Testis (tissue), 3 donors: ENCODE results near the gene BEND7. TPM values are rescaled to one million over a fixed set of nuclear protein-coding genes. Genes with fewer than 3 reads are reported as not detected.

Experiments used
- DNase-seq: peaks from one replicate; pipeline ENCODE4 v3.0.0-alpha.2; 2019
- H3K27ac ChIP-seq, 2 donors: fragments of 200-600 bp; sonication (generic); one replicate each; pipeline ENCODE4 v1.5.1; 2019
- H3K27me3 ChIP-seq: fragments of 200-600 bp; sonication (generic); one replicate; pipeline ENCODE4 v1.5.1; 2019
- H3K36me3 ChIP-seq: fragments of 200-600 bp; sonication (generic); one replicate; pipeline ENCODE4 v1.5.1; 2017; ENCODE audit warnings: low read depth; ENCODE audit errors: missing control alignments
- H3K4me1 ChIP-seq: fragments of 200-600 bp; sonication (generic); one replicate; pipeline ENCODE4 v1.5.1; 2019
- H3K4me3 ChIP-seq, 2 donors: fragments of 200-600 bp; sonication (generic); one replicate each; pipeline ENCODE4 v1.5.1; 2017 to 2019
- H3K9me3 ChIP-seq: fragments of 200-600 bp; sonication (generic); one replicate; pipeline ENCODE4 v1.5.1; 2017
- CTCF ChIP-seq, 3 experiments: fragments of 450-650 bp in 2 of 3; fragments of 200-600 bp in 1 of 3; sonication (generic) in 1 of 3; IDR thresholded peaks; one replicate each; pipeline ENCODE4 v1.5.1; 2016 to 2019; ENCODE audit warnings: antibody characterized with exemption in 3 of 3, mild to moderate bottlenecking in 2 of 3, moderate library complexity in 1 of 3
- POLR2A ChIP-seq: fragments of 450-650 bp; IDR thresholded peaks from one replicate; pipeline ENCODE4 v1.6.1; 2017; ENCODE audit warnings: antibody characterized with exemption, mild to moderate bottlenecking, moderate library complexity
- WGBS, 2 donors: methylation state at CpG; one replicate each; pipeline ENCODE4 v1.1.5; 2018; 5-methylcytosine and 5-hydroxymethylcytosine counted together
- intact Hi-C: fragments of 100-400 bp; cut with DNase I; formaldehyde crosslinking; loops from one replicate; pipeline ENCODE4 v1.15.1; 2023; ENCODE audit warnings: low total_unique reads
- polyA plus RNA-seq: library from polyadenylated mRNA; stranded (reverse); fragments of 350-450 nt; fragmentation: Illumina TruSeq; extraction: RNeasy Lipid Tissue Mini Kit (QIAGEN cat#74804); gene quantifications from one replicate; pipeline ENCODE4 v1.2.3, GENCODE V29; 2014; ENCODE audit warnings: low read depth, low replicate concordance; ENCODE audit not compliant: insufficient read depth
- total RNA-seq, 2 donors: library from RNA; depleted of rRNA; stranded (reverse); fragments of >200 nt; gene quantifications; one replicate each; pipeline ENCODE4 v1.2.3, GENCODE V29; 2016

The BEND7 gene
- total and polyA plus RNA-seq, 3 donors from 2014 or later = 31.2 to 57.2 (median 55.2) TPM

DNA sequence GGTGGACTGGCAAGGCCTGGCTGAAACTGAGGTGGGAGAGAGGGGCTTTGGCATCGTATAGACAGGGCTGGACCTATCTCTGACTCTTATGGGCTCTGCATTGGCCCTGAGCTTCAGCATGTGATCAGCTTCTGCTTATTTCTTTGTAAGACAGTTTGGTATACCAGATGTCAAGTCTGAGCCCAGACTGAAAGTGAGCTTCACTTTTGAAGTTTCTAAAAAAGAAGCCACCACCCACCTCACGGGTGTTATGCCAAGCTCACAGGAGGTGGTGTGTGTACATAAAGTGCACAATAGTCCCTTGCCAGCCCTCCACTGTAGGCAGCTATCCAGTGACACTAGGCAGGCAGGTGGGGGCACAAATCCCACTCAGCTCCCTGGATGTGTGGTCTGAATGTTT is 112.1 kb downstream of the BEND7 start:
- no peak overlapping the region for H3K27ac ChIP-seq
- DNase-seq = no peak
- 78 to 87% methylated on average over 2 of the region's 2 CpGs for WGBS, 2 donors
- no peak for TF ChIP-seq CTCF (IDR thresholded peaks at IDR 0.05)
- no peak for TF ChIP-seq POLR2A
- no peaks in the 10 kb centered on the region for H3K4me1 ChIP-seq
- intact Hi-C loops = no loop called here
- no peaks in the 10 kb centered on the region for H3K9me3 ChIP-seq
- H3K36me3 ChIP-seq = no peaks in the 10 kb centered on the region
- no peak overlapping the region for H3K4me3 ChIP-seq
- no peaks in the 10 kb centered on the region for H3K27me3 ChIP-seq

DNA sequence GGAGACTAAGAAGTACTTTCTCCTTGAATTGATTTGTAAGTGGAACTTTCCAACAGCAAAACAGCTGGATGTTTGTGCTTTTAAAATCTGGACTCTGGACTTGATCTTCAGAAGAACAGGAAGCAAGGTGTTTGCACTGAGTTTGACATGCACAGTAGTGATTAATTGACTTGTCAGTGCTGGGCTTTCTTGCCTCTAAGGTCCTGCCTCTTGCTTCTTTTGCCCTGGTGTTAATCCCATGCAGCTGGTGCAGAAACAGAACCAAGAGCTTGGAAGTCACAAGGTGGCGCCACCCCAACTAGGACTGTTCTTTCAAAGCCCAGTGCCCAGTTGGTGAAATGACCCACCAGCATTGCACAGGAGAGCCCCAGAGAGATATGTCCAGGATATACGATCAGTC is 114.0 kb downstream of the BEND7 start:
- Histone ChIP-seq H3K27me3 (no peaks in the 10 kb centered on the region), H3K36me3 (no peaks in the 10 kb centered on the region), H3K4me1 (no peaks in the 10 kb centered on the region), H3K9me3 (no peaks in the 10 kb centered on the region), H3K4me3 (no peak overlapping the region), H3K27ac (no peak overlapping the region)
- WGBS, 2 donors = 52 to 66% methylated on average over 2 of the region's 2 CpGs
- intact Hi-C loops = no loop called here
- no peak for DNase-seq
- TF ChIP-seq CTCF (IDR thresholded peaks at IDR 0.05) (no peak), POLR2A (no peak)

DNA sequence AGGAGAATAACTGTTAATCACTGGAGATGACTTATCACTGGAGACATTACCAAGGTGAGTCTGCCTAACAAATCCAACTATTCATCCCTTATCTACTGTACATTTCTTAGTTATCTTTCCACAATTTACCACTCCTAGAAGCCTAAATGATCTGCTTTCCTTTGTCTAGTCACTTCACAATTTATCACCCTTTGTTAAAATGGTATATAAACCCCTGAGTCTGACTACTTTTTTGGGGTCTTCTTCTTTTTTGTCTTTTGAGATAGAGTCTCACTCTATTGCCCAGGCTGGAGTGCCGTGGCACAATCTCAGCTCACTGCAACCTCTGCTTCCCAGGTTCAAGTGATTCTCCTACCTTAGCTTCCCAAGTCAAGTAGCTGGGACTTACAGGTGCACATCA is 114.7 kb downstream of the BEND7 start:
- TF ChIP-seq CTCF (IDR thresholded peaks at IDR 0.05) = no peak
- TF ChIP-seq POLR2A = no peak
- no peak overlapping the region for H3K4me3 ChIP-seq
- WGBS, 2 donors = 83 to 100% methylated on average over 1 of the region's 1 CpG
- H3K27ac ChIP-seq = no peak overlapping the region
- intact Hi-C loops = no loop called here
- no peaks in the 10 kb centered on the region for H3K36me3 ChIP-seq
- no peaks in the 10 kb centered on the region for H3K9me3 ChIP-seq
- no peak for DNase-seq
- no peaks in the 10 kb centered on the region for H3K27me3 ChIP-seq
- no peaks in the 10 kb centered on the region for H3K4me1 ChIP-seq

- Histone ChIP-seq H3K4me1 (no peaks in the 10 kb centered on the region), H3K27ac (no peak overlapping the region), H3K9me3 (no peaks in the 10 kb centered on the region), H3K27me3 (no peaks in the 10 kb centered on the region), H3K4me3 (no peak overlapping the region), H3K36me3 (no peaks in the 10 kb centered on the region)
- 91 to 93% methylated on average over 3 of the region's 3 CpGs for WGBS, 2 donors
- intact Hi-C loops = no loop called here
- DNase-seq = no peak
- no peak for TF ChIP-seq CTCF (IDR thresholded peaks at IDR 0.05)
- no peak for TF ChIP-seq POLR2A
Observed at GRCh38 chr10:13412894-13413293, 115.9 kb downstream of the BEND7 start.

DNA sequence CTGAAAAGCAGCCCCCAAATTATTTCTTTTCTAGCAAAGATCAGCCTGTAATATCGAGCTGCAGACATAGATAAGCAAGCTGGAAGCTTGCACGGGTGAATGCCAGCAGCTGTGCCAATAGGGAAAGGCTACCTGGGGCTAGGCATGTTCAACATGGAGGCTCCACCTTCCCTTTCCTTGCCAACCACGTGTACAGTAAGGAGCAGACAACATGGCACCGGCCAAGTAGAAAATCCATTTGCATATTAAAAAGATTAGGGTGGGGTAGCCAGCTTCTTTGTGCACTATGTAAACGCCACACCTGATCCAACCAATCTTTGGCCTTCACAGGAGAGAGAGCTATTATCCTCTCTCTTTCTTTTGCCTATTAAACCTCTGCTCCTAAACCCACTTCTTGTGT is 124.0 kb downstream of the BEND7 start:
- Histone ChIP-seq H3K9me3 (no peaks in the 10 kb centered on the region), H3K27me3 (no peaks in the 10 kb centered on the region), H3K4me3 (no peak overlapping the region), H3K36me3 (no peaks in the 10 kb centered on the region), H3K27ac (no peak overlapping the region), H3K4me1 (no peaks in the 10 kb centered on the region)
- TF ChIP-seq CTCF (IDR thresholded peaks at IDR 0.05) = no peak
- TF ChIP-seq POLR2A = no peak
- no peak for DNase-seq
- intact Hi-C loops = no loop called here
- 51 to 55% methylated on average over 5 of the region's 5 CpGs for WGBS, 2 donors
